Measurements from ENCODE around the gene EPB41L5.

The EPB41L5 gene

GRCh38 chr2:120094795-120095194 lies 81.9 kb downstream of the EPB41L5 start:
- Histone ChIP-seq H3K4me3 (replicated peaks; ENCODE audit: insufficient read depth, low read length) (no peak overlapping the region), H3K27me3 (ENCODE audit: insufficient read depth, poor library complexity, severe bottlenecking) (no peaks in the 10 kb centered on the region), H3K27ac (replicated peaks) (no peak overlapping the region)
- no peak for TF ChIP-seq SPI1 (IDR thresholded peaks at IDR 0.05; ENCODE audit: borderline replicate concordance, low read depth)
- no peak for TF ChIP-seq GABPA (IDR thresholded peaks at IDR 0.05; ENCODE audit: low read depth)
- TF ChIP-seq POLR2AphosphoS5 (IDR thresholded peaks at IDR 0.05; ENCODE audit: low read depth) = no peak
- TF ChIP-seq REST (IDR thresholded peaks at IDR 0.05; ENCODE audit: insufficient replicate concordance, low read depth) = no peak
- no peak for DNase-seq (ENCODE audit: low read depth in 1 of 2, low spot score in 1 of 2)

- TF ChIP-seq SPI1 (IDR thresholded peaks at IDR 0.05; ENCODE audit: borderline replicate concordance, low read depth) (no peak), POLR2AphosphoS5 (IDR thresholded peaks at IDR 0.05; ENCODE audit: low read depth) (no peak), REST (IDR thresholded peaks at IDR 0.05; ENCODE audit: insufficient replicate concordance, low read depth) (no peak), GABPA (IDR thresholded peaks at IDR 0.05; ENCODE audit: low read depth) (no peak)
- no peak for DNase-seq (ENCODE audit: low read depth in 1 of 2, low spot score in 1 of 2)
- no peak overlapping the region for H3K4me3 ChIP-seq (replicated peaks; ENCODE audit: insufficient read depth, low read length)
These were observed 87.8 kb downstream of the EPB41L5 start for GRCh38 chr2:120100627-120101026.

GRCh38 chr2:120103723-120104467 lies 91.0 kb downstream of the EPB41L5 start:
- TF ChIP-seq SPI1 (IDR thresholded peaks at IDR 0.05; ENCODE audit: borderline replicate concordance, low read depth) (no peak), POLR2AphosphoS5 (IDR thresholded peaks at IDR 0.05; ENCODE audit: low read depth) (no peak), REST (IDR thresholded peaks at IDR 0.05; ENCODE audit: insufficient replicate concordance, low read depth) (no peak), CTCF (IDR thresholded peaks at IDR 0.05; ENCODE audit: insufficient read depth, low read length) (no peak)
- Histone ChIP-seq H3K27me3 (ENCODE audit: insufficient read depth, poor library complexity, severe bottlenecking) (no peaks in the 10 kb centered on the region), H3K4me3 (replicated peaks; ENCODE audit: insufficient read depth, low read length) (no peak overlapping the region), H3K27ac (replicated peaks) (no peak overlapping the region)
- no peak for DNase-seq (ENCODE audit: low read depth in 1 of 2, low spot score in 1 of 2)

More at GRCh38 chr2:120100627-120101026, 87.8 kb downstream of the EPB41L5 start:
- H3K27ac ChIP-seq (replicated peaks) = no peak overlapping the region
- no peaks in the 10 kb centered on the region for H3K27me3 ChIP-seq (ENCODE audit: insufficient read depth, poor library complexity, severe bottlenecking)

- Histone ChIP-seq H3K27ac (replicated peaks) (no peak overlapping the region), H3K4me3 (replicated peaks; ENCODE audit: insufficient read depth, low read length) (no peak overlapping the region), H3K27me3 (ENCODE audit: insufficient read depth, poor library complexity, severe bottlenecking) (no peaks in the 10 kb centered on the region)
- DNase-seq (ENCODE audit: low read depth in 1 of 2, low spot score in 1 of 2) = no peak
- no peak for TF ChIP-seq SPI1 (IDR thresholded peaks at IDR 0.05; ENCODE audit: borderline replicate concordance, low read depth)
- TF ChIP-seq CTCF (IDR thresholded peaks at IDR 0.05; ENCODE audit: insufficient read depth, low read length) = no peak
- no peak for TF ChIP-seq GABPA (IDR thresholded peaks at IDR 0.05; ENCODE audit: low read depth)
- TF ChIP-seq POLR2AphosphoS5 (IDR thresholded peaks at IDR 0.05; ENCODE audit: low read depth) = no peak
- no peak for TF ChIP-seq REST (IDR thresholded peaks at IDR 0.05; ENCODE audit: insufficient replicate concordance, low read depth)
These were observed 91.9 kb downstream of the EPB41L5 start for GRCh38 chr2:120104772-120105171.
